Thyroid gland (tissue), 4 donors: ENCODE results near the gene TNIK. TPM values are rescaled to one million over a fixed set of nuclear protein-coding genes. Genes with fewer than 3 reads are reported as not detected.
"Not testable (repeated sequence)": the region's sequence is repeated elsewhere in the genome, so short reads cannot be mapped to it uniquely, and the experiment has no call there.

Experiments
- DNase-seq, 2 donors: peaks; one replicate each; pipeline ENCODE4 v3.0.0-alpha.2; 2019
- H3K27ac ChIP-seq, 3 donors: fragments of 200-600 bp; sonication (generic); 1 replicate in 2 of 3; 2 replicates in 1 of 3; pipeline ENCODE4 v1.5.1; 2016 to 2019; ENCODE audit warnings: mild to moderate bottlenecking in 1 of 3, moderate library complexity in 1 of 3
- H3K27me3 ChIP-seq: fragments of 200-600 bp; sonication (generic); one replicate; pipeline ENCODE4 v1.5.1; 2019
- H3K36me3 ChIP-seq, 2 donors: fragments of 200-600 bp; sonication (generic); one replicate each; pipeline ENCODE4 v1.5.1; 2016 to 2019
- H3K4me1 ChIP-seq, 2 donors: fragments of 200-600 bp; sonication (generic); one replicate each; pipeline ENCODE4 v1.5.1; 2017 to 2019
- H3K4me3 ChIP-seq, 3 donors: fragments of 200-600 bp; sonication (generic); replicated peaks in 1 of 3; 1 replicate in 2 of 3; 2 replicates in 1 of 3; pipeline ENCODE4 v1.5.1; 2016; ENCODE audit warnings: mild to moderate bottlenecking in 1 of 3
- H3K9me3 ChIP-seq: fragments of 200-600 bp; sonication (generic); one replicate; pipeline ENCODE4 v1.5.1; 2017
- POLR2A ChIP-seq, 2 donors: fragments of 450-650 bp; IDR thresholded peaks; one replicate each; pipeline ENCODE4 v1.6.1; 2017; ENCODE audit warnings: antibody characterized with exemption in 2 of 2, mild to moderate bottlenecking in 2 of 2, moderate library complexity in 1 of 2
- WGBS, 2 donors: methylation state at CpG; one replicate each; pipeline ENCODE4 v1.1.5; 2017; 5-methylcytosine and 5-hydroxymethylcytosine counted together
- intact Hi-C: fragments of 100-400 bp; cut with DNase I; formaldehyde crosslinking; loops from one replicate; pipeline ENCODE4 v1.15.1; 2023
- total RNA-seq, 4 donors: library from RNA; depleted of rRNA; stranded (reverse); fragments of >200 nt; gene quantifications; one replicate each; pipeline ENCODE4 v1.2.3, GENCODE V29; 2016
- TF ChIP-seq, protein P1 (sequence below), 6 experiments: fragments of 200-600 bp in 3 of 6; fragments of 450-650 bp in 3 of 6; sonication (generic) in 3 of 6; IDR thresholded peaks; one replicate each; pipeline ENCODE4 v1.5.1; 2016 to 2019; ENCODE audit warnings: antibody characterized with exemption in 6 of 6, mild to moderate bottlenecking in 2 of 6, inconsistent platforms in 1 of 6, moderate library complexity in 1 of 6

TNIK gene
- total RNA-seq, 4 donors from 2014 or later, result 29.7 to 84.1 (median 48.9) TPM

GRCh38 chr3:171297207-171297606, 163.0 kb downstream of the TNIK start:
- no peak overlapping the region for H3K27ac ChIP-seq
- no peaks in the 10 kb centered on the region for H3K4me1 ChIP-seq
- H3K27me3 ChIP-seq, result no peaks in the 10 kb centered on the region
- no peak for DNase-seq
- H3K9me3 ChIP-seq, result no peaks in the 10 kb centered on the region
- H3K36me3 ChIP-seq, result no peaks in the 10 kb centered on the region
- no peak overlapping the region for H3K4me3 ChIP-seq
- intact Hi-C loops, result no loop called here
- 85% methylated on average over 2 of the region's 2 CpGs for WGBS, 2 donors
- TF ChIP-seq, protein P1, sequence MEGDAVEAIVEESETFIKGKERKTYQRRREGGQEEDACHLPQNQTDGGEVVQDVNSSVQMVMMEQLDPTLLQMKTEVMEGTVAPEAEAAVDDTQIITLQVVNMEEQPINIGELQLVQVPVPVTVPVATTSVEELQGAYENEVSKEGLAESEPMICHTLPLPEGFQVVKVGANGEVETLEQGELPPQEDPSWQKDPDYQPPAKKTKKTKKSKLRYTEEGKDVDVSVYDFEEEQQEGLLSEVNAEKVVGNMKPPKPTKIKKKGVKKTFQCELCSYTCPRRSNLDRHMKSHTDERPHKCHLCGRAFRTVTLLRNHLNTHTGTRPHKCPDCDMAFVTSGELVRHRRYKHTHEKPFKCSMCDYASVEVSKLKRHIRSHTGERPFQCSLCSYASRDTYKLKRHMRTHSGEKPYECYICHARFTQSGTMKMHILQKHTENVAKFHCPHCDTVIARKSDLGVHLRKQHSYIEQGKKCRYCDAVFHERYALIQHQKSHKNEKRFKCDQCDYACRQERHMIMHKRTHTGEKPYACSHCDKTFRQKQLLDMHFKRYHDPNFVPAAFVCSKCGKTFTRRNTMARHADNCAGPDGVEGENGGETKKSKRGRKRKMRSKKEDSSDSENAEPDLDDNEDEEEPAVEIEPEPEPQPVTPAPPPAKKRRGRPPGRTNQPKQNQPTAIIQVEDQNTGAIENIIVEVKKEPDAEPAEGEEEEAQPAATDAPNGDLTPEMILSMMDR (IDR thresholded peaks at IDR 0.05), result no peak
- TF ChIP-seq POLR2A (IDR thresholded peaks at IDR 0.05), result no peak

DNA sequence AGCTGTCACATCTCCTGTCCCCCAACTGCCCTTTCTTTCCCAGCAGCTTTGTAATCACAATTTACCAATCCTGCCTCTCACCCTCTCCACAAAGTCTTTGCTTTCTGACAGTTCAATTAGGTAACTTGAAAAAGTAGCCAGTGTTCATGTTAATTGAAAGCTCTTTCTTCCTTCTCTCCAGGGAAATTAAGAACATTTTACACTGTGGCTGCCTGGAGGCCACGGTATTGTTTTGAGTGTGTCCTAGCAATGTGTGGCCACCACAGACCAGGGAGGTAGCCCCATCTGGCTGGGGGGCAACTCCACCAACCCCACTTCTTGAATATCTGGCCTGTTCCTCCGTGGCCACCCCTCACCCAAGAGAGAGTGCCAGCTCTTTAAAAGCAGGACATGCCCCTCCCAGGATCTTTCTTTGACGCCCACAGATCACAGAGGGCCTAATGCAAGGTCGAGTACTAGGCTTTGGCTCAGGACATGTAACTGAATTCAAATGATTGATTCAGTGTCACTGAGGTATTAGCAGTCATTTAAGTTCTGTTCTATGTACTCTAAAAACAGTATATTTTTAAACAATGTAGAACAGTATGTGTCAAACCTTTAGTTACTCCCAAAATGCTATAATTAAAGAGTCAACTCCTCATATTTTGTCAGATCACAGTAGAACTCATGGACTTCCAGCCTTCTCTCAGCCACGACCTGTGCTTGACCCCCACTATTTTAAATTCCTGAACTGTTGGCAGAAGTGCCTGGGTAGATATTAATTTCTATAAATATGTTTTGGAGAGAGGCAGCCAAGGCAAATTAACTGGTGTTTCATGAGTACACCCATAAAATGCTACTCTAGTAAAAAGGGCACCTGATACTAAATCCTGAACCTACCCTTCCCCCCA, 164.5 kb downstream of the TNIK start:
- no peak for TF ChIP-seq POLR2A (IDR thresholded peaks at IDR 0.05)
- TF ChIP-seq, protein P1 (IDR thresholded peaks at IDR 0.05), result no peak
- no peak for DNase-seq
- Histone ChIP-seq H3K27ac (no peak overlapping the region), H3K4me1 (no peaks in the 10 kb centered on the region), H3K36me3 (no peaks in the 10 kb centered on the region), H3K9me3 (no peaks in the 10 kb centered on the region), H3K27me3 (no peaks in the 10 kb centered on the region), H3K4me3 (no peak overlapping the region)
- 72 to 82% methylated on average over 5 of the region's 5 CpGs for WGBS, 2 donors
- intact Hi-C loops, result no loop called here

DNA sequence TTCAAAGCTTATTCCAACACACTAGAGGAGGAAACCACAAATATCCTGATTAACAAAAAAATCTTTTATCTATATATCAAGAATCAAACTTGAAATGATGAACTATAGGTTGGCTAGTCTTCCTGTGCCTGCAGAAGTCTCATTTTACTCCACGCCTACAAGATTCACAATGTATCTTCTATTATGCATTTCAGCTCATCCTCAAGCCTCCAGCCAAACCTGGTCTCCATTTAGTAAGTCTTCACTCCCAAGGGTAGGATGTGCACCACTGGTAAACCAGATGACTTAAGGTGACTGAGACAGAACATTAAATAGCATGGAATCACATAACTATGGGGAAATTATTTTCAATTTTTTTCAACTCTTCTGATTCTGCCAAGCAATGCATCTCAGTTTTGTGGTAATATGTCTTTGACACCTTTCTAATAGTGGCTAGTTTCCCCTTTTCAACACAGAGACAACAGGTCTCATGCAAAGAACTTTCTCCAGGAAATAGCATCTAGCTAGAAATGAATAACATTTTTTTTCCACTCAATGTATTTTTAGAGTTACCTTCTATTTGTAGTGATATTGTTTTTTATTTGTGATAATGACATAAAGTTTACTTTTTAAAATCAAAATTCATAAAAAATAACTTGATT, 166.9 kb downstream of the TNIK start:
- no peaks in the 10 kb centered on the region for H3K9me3 ChIP-seq
- no peaks in the 10 kb centered on the region for H3K4me1 ChIP-seq
- intact Hi-C loops, result no loop called here
- H3K27ac ChIP-seq, result no peak overlapping the region
- H3K36me3 ChIP-seq, result no peaks in the 10 kb centered on the region
- no peak overlapping the region for H3K4me3 ChIP-seq
- H3K27me3 ChIP-seq, result no peaks in the 10 kb centered on the region
- no peak for TF ChIP-seq POLR2A (IDR thresholded peaks at IDR 0.05)
- TF ChIP-seq, protein P1 (IDR thresholded peaks at IDR 0.05), result no peak
- 91 to 96% methylated on average over 1 of the region's 1 CpG for WGBS, 2 donors
- DNase-seq, result no peak

- 69 to 86% methylated on average over 2 of the region's 2 CpGs for WGBS, 2 donors
- no peak overlapping the region for H3K4me3 ChIP-seq
- no peaks in the 10 kb centered on the region for H3K27me3 ChIP-seq
- intact Hi-C loops, result no loop called here
- no peak for TF ChIP-seq POLR2A (IDR thresholded peaks at IDR 0.05)
- TF ChIP-seq, protein P1 (IDR thresholded peaks at IDR 0.05), result no peak
- H3K9me3 ChIP-seq, result no peaks in the 10 kb centered on the region
- H3K36me3 ChIP-seq, result no peaks in the 10 kb centered on the region
- H3K27ac ChIP-seq, result no peak overlapping the region
- no peaks in the 10 kb centered on the region for H3K4me1 ChIP-seq
- no peak for DNase-seq
Observed at GRCh38 chr3:171290680-171291079, 169.5 kb downstream of the TNIK start.

DNA sequence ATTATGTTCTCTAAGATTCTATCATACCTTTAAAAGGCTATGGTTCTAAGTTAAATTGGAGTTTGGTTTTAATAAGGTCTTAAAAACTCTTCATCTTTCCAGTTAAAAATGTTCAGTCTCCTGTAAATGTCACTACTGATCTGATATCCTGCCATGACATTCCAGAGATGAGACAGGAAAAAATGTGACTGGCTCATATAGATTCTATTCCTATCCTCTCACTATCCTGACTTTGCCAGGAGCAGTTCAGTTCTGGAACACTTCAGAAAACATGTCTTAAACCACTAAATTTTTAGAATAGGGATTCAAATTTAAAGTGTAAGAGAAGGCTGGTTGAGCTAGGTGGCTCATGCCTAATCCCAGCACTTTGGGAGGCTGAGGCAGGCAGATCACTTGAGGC, 170.9 kb downstream of the TNIK start:
- Histone ChIP-seq H3K36me3 (no peaks in the 10 kb centered on the region), H3K27ac (no peak overlapping the region), H3K27me3 (no peaks in the 10 kb centered on the region), H3K9me3 (no peaks in the 10 kb centered on the region), H3K4me3 (no peak overlapping the region), H3K4me1 (no peaks in the 10 kb centered on the region)
- DNase-seq, result no peak
- intact Hi-C loops, result no loop called here
- TF ChIP-seq POLR2A (IDR thresholded peaks at IDR 0.05), result no peak
- TF ChIP-seq, protein P1 (IDR thresholded peaks at IDR 0.05), result no peak

- WGBS, 2 donors, result 96 to 99% methylated on average over 3 of the region's 3 CpGs
Observed at GRCh38 chr3:171287761-171288160, 172.4 kb downstream of the TNIK start.

More at GRCh38 chr3:171287761-171288160, 172.4 kb downstream of the TNIK start:
- H3K27me3 ChIP-seq, H3K27ac ChIP-seq, DNase-seq, H3K36me3 ChIP-seq, H3K9me3 ChIP-seq, H3K4me1 ChIP-seq, H3K4me3 ChIP-seq, intact Hi-C loops: not testable (repeated sequence)
